Measurements from ENCODE around the gene CD52. TPM values are rescaled to one million over a fixed set of nuclear protein-coding genes. Genes with fewer than 3 reads are reported as not detected.

The CD52 gene
- polyA plus RNA-seq, 3 donors = 3.3 to 6.7 (median 4.7) TPM

Other genes starting within 250 kb of the CD52 start
- gene PDIK1L, start 206.1 kb upstream of the CD52 start, polyA plus RNA-seq (ENCODE audit: insufficient read length in 3 of 3) = 10 to 100 TPM; 16.2 to 17.2 (median 17.1) TPM
- gene FAM110D, start 158.9 kb upstream of the CD52 start, polyA plus RNA-seq (ENCODE audit: insufficient read length in 3 of 3) = 1 to 10 TPM; 1.2 to 1.7 (median 1.4) TPM
- under 1 TPM in 1 of 3 donors, not detected in 2; 0.19 TPM for gene C1orf232, start 149.0 kb upstream of the CD52 start, polyA plus RNA-seq (ENCODE audit: insufficient read length in 3 of 3)
- gene ZNF593, start 148.1 kb upstream of the CD52 start, polyA plus RNA-seq (ENCODE audit: insufficient read length in 3 of 3) = 10 to 100 TPM; 20.8 to 25.7 (median 21.0) TPM
- gene ZNF593OS, start 146.1 kb upstream of the CD52 start, polyA plus RNA-seq (ENCODE audit: insufficient read length in 3 of 3) = 1 to 10 TPM; 1.2 to 1.8 (median 1.5) TPM
- 10 to 100 TPM; 11.9 to 25.6 (median 25.4) TPM for gene CNKSR1, start 140.5 kb upstream of the CD52 start, polyA plus RNA-seq (ENCODE audit: insufficient read length in 3 of 3)
- under 1 TPM in 2 of 3 donors, not detected in 1; 0.14 TPM for gene CATSPER4, start 127.4 kb upstream of the CD52 start, polyA plus RNA-seq (ENCODE audit: insufficient read length in 3 of 3)
- gene CEP85, start 83.8 kb upstream of the CD52 start, polyA plus RNA-seq (ENCODE audit: insufficient read length in 3 of 3) = 10 to 100 TPM; 16.2 to 22.5 (median 20.9) TPM
- 100 to 1,000 TPM in 1 of 3 donors, 10 to 100 TPM in 2; 85.2 to 120 (median 92.9) TPM for gene SH3BGRL3, start 37.9 kb upstream of the CD52 start, polyA plus RNA-seq (ENCODE audit: insufficient read length in 3 of 3)
- 10 to 100 TPM; 44.3 to 52.2 (median 51.7) TPM for gene UBXN11, start 11.3 kb upstream of the CD52 start, polyA plus RNA-seq (ENCODE audit: insufficient read length in 3 of 3)
- gene CRYBG2, start 36.2 kb downstream of the CD52 start, polyA plus RNA-seq (ENCODE audit: insufficient read length in 3 of 3) = 1 to 10 TPM in 1 of 3 donors, under 1 TPM in 2; 0.61 to 1.6 (median 0.83) TPM
- under 1 TPM in 1 of 3 donors, not detected in 2; 0.14 TPM for gene ZNF683, start 54.8 kb downstream of the CD52 start, polyA plus RNA-seq (ENCODE audit: insufficient read length in 3 of 3)
- under 1 TPM; 0.04 to 0.12 (median 0.09) TPM for gene LIN28A, start 92.9 kb downstream of the CD52 start, polyA plus RNA-seq (ENCODE audit: insufficient read length in 3 of 3)
- 10 to 100 TPM; 34.5 to 45.6 (median 42.7) TPM for gene DHDDS, start 114.4 kb downstream of the CD52 start, polyA plus RNA-seq (ENCODE audit: insufficient read length in 3 of 3)
- 1,000 to 10,000 TPM; 1,074 to 1,211 (median 1,107) TPM for gene HMGN2, start 154.5 kb downstream of the CD52 start, polyA plus RNA-seq (ENCODE audit: insufficient read length in 3 of 3)
- 10 to 100 TPM; 21.2 to 24.5 (median 22.2) TPM for gene RPS6KA1, start 211.8 kb downstream of the CD52 start, polyA plus RNA-seq (ENCODE audit: insufficient read length in 3 of 3)